ENCODE data around the gene UBXN11.

UBXN11 gene

GRCh38 chr1:26285366-26286063 is 20.9 kb downstream of the UBXN11 start:
- no peak for DNase-seq (ENCODE audit: low spot score)

GRCh38 chr1:26284597-26285347 is 21.7 kb downstream of the UBXN11 start:
- peak; percentile 98 for DNase-seq (ENCODE audit: low spot score)

GRCh38 chr1:26283871-26284596 is 22.4 kb downstream of the UBXN11 start:
- no peak for DNase-seq (ENCODE audit: low spot score)

- no peak for DNase-seq (ENCODE audit: low spot score)
Measured at GRCh38 chr1:26283279-26283853, 23.1 kb downstream of the UBXN11 start.

GRCh38 chr1:26282401-26282918 is 24.0 kb downstream of the UBXN11 start:
- DNase-seq (ENCODE audit: low spot score), result no peak

- DNase-seq (ENCODE audit: low spot score), result no peak
Measured at GRCh38 chr1:26281971-26282370, 24.5 kb downstream of the UBXN11 start.

GRCh38 chr1:26281091-26281958 is 25.1 kb downstream of the UBXN11 start:
- DNase-seq (ENCODE audit: low spot score), result peak; percentile 54

GRCh38 chr1:26280333-26281042 is 25.9 kb downstream of the UBXN11 start:
- DNase-seq (ENCODE audit: low spot score), result peak; percentile 82

- peak; percentile 92 for DNase-seq (ENCODE audit: low spot score)
Measured at GRCh38 chr1:26279456-26280332, 26.7 kb downstream of the UBXN11 start, which contains the start of gene SH3BGRL3. Gene SH3BGRL3, plus strand, starts transcription at chr1:26280086. Its CDS starts 70 bp downstream, at chr1:26280156.

GRCh38 chr1:26278724-26279455 is 27.5 kb downstream of the UBXN11 start:
- peak; percentile 76 for DNase-seq (ENCODE audit: low spot score)

- peak; percentile 50 for DNase-seq (ENCODE audit: low spot score)
Measured at GRCh38 chr1:26278303-26278702, 28.1 kb downstream of the UBXN11 start.

GRCh38 chr1:26277719-26278118 is 28.7 kb downstream of the UBXN11 start:
- no peak for DNase-seq (ENCODE audit: low spot score)

GRCh38 chr1:26277261-26277661 is 29.2 kb downstream of the UBXN11 start:
- DNase-seq (ENCODE audit: low spot score), result no peak

- DNase-seq (ENCODE audit: low spot score), result no peak
Measured at GRCh38 chr1:26276432-26276838, 30.0 kb downstream of the UBXN11 start.

- peak; percentile 89 for DNase-seq (ENCODE audit: low spot score)
Measured at GRCh38 chr1:26275580-26276431, 30.6 kb downstream of the UBXN11 start.

- no peak for DNase-seq (ENCODE audit: low spot score)
Measured at GRCh38 chr1:26274801-26275425, 31.5 kb downstream of the UBXN11 start.

GRCh38 chr1:26269198-26269550 is 37.3 kb downstream of the UBXN11 start:
- no peak for DNase-seq (ENCODE audit: low spot score)

Measured in hepatic stellate cell (primary cell).